NCI-H460 (cell line): Measurements from ENCODE around the gene TSEN15. TPM values are rescaled to one million over a fixed set of nuclear protein-coding genes. Genes with fewer than 3 reads are reported as not detected.
"Not testable (repeated sequence)": the region's sequence is repeated elsewhere in the genome, so short reads cannot be mapped to it uniquely, and the experiment has no call there.

Experiments
- DNase-seq: peaks from one replicate; pipeline ENCODE4 v3.0.0-alpha.2; 2016; ENCODE audit warnings: low read depth; ENCODE audit errors: extremely low read depth
- total RNA-seq: library from RNA; depleted of rRNA; stranded (reverse); fragments of >200 nt; shearing (Covaris generic); gene quantifications from 2 replicates; pipeline ENCODE4 v1.2.3, GENCODE V29; 2014

The TSEN15 gene
- total RNA-seq, 1 experiment from 2014 or later = 146 TPM

DNA sequence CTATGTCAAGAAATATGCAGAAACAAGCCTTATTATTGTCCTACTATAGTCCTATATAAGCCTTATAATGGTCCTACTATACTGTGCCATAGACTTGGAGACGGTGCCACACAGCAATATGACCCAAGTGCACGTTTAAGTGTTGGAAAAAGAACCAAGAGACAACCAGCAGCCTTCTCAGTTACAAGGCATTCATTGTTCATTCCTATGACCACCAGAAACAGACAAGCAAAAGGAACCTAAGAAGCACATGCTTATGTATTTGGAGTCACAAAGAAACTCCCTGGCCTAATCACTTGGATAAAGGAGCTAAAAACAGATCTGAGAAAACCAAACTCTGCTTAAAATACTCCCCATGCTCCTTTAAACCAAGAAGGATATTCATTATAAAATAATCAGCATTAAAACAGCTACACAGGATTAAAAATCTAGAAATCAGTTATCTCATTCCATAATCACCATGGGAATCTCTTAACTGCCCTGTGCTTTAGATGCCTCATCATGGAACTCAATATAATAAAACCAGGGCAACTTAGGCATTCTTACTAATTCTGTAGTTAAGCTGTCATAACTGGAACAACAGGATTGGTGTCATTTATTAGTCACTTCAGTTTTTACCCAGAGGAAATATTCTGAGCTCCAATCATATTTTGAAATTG, 21.0 kb upstream of the TSEN15 start:
- DNase-seq = no peak

DNA sequence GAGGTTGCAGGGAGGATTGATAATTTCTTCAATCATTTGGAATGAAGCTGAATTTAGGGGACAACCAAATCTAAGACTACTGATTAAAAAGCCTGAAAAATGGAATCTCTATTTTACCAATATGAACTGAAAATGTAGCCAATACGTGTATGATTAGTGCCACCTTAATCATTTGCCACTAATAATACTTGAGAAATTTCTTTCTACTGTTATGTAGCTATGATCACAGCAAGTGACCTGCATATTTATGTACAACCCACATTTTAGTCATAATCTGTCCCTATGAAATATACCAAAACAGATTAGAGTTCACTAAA, 20.5 kb upstream of the TSEN15 start:
- no peak for DNase-seq

DNA sequence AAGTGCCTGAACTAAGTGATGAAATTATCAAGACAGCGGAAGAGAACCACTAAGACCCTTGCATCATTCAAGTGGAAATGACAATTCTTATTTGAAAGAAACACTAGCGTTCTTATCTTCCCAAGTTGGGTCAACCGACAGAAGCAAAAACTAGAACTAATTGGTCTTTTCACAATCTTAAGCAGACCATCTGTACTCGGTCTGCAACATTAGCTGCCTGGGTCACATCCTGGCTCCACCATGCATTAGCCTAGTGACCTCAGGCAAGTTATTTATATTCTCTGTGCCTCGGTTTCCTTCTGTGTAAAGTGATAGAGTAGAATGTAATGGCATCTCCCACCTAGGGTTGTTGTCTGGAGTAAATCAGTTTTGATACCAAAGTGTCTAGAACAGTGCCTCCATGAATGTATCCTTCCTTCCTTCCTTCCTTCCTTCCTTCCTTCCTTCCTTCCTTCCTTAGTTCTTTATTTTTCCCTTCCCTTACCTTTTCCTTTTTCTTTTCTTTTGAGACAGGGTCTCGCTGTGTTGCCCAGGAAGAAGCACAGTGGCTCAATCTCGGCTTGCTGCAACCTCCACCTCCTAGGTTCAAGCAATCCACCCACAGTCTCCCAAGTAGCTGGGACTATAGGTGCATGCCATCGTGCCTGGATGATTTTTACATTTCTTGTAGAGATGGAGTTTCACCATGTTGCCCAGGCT, 20.0 kb upstream of the TSEN15 start:
- no peak for DNase-seq

DNA sequence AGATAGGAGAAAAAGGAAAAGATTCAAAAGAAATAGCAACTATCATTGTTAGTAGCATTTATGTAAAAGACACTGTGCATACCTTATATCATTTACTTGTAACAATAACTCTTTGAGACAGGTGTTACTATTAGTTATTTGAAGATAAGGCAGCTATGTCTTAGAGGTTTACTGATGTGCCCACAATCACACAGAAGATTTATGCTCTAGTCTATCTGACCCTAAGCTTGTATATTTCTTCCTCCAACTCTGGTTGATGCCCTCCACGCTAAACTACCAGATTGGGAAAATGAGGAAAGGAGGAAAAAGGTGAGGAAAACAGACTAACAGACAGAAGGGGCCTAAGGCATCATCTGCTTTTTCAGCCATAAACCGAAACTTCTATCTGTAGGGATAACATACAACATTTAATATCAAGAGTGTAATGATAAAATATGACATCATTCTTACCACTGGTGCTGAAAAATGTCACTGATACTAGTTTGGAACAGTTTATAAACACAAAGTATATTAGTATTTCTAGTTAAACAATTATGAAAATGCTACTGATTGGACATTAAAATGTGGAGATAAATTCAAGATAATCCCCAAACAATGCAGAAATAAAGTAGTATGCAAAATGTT, 19.1 kb upstream of the TSEN15 start:
- no peak for DNase-seq

DNA sequence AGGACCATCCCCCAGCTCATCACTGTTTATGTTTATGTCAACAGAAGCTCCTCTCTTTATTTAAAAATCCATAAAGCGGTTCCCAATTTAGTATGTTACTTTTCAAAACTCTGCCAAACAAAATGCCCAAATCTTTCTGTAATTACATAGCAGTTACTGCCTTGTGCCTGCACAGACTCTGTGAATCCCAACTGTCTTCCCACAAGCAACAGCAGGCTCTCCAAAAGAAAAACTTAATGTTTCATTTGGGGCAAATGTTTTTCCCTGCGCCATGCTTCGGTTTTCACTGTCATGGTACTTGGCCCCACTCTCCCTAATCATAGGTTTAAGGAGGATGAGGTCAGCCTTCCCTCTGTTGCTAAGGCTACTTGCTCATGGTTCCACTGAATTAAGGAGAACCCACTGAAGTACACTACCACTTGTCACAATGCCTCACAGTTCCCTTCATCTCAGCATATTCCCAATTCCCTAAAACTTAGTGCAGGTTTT, 18.6 kb upstream of the TSEN15 start:
- no peak for DNase-seq

DNA sequence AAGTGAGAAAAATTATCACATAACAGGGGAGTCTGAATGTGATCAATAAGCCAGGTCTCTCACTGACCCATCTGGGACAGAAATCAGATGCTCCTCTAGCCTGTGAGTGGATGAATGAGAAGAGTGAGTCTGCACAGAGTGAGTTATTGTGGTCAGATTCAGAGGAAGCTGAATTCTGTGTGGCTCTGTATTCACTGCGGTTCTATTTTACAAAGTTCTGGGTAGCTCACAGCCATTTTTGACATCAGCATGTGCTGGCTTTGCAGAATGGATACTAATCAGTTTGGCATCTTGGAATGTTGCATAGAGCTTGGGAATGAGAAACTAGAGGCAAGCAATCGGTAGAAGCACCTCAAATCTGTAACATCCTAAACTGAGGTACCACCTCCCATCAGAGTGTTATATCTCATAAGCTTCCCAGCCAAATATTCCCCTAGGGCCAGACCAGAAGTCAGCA, 17.8 kb upstream of the TSEN15 start:
- no peak for DNase-seq

DNA sequence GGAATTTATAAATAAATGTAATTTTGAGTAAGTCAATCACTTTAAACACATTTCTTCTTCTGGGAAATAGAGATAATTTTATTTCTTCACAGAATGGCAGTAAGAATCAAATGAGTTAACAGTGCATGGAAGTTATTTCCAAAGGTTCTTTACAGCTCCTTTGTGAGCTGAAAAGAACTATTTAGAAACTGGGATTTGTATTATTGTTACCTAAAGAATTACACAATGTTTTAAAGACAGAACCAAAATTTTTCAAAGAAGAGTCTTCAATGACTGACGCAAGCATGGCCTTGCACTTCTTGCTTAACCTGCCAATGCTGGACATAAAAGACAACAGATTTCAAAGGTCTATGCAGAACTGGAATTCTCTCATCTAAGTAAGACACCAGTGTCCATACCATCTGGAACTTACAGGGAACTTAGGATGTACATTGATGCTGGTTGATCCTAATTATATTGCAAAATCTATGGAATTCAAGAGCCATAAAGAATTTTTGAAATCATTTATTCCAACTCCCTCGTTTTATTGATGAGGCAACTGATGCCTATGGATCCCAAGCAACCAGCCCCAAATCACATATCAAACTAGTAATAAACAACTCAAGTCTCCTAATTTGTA, 16.7 kb upstream of the TSEN15 start:
- no peak for DNase-seq

DNA sequence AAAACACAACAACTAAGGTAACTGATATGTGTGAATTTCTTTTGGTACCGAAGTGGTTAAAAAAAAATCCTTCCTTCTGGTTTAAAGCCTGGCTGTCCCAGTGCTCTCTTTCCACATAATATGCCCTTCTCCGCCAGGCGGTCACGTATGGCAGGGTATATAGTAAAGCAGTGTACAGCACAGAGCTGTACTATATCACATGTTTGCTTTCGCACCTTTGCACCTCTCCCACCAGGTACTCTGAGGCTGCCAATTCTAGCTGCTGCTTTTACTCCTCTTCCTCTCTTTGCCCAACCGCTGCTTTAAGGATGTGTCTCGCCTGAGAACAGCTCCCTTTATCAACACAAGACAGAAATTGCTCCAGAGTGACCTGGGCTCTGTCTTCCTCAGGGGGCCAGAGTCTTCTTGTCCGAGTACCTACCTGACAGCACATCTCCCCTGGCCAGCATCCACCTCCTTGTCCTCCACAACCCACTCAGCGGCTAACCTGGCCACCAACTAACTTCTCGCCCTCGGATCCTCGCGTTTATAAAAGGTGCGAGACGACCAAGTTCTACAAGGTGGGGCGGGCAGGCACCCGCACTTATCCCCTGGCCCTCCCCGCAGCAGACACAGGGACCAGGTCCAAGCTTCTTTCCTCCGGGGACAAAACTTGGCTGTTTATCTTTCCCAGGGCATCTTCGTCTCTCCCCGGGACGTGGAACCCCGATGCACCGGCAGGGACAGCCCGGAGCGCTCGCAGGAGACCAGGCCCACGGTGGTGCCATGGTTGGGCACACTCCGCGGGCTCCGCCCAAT, 15.6 kb upstream of the TSEN15 start:
- DNase-seq = no peak

DNA sequence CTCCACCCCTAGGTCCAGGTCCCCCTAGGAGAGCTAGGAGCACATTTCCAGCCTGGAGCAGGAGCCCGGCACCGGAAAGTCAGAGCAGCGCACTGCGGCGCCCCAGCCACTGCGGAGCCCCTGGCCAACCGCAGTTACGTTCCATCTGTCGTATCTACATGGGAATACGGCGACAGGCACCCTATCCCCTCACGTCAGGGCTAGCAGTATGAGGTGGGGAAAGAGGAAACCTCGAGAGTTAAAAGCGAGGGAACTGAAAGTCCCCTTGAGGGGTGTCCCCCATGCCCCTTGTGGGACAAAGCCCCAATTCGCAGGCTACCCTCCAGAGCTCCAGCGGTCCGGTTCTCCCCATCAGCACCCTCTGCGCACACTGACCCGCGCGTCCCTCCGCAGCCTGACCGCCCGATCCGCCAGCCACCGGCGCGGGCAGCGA, 15.0 kb upstream of the TSEN15 start:
- DNase-seq = no peak

DNA sequence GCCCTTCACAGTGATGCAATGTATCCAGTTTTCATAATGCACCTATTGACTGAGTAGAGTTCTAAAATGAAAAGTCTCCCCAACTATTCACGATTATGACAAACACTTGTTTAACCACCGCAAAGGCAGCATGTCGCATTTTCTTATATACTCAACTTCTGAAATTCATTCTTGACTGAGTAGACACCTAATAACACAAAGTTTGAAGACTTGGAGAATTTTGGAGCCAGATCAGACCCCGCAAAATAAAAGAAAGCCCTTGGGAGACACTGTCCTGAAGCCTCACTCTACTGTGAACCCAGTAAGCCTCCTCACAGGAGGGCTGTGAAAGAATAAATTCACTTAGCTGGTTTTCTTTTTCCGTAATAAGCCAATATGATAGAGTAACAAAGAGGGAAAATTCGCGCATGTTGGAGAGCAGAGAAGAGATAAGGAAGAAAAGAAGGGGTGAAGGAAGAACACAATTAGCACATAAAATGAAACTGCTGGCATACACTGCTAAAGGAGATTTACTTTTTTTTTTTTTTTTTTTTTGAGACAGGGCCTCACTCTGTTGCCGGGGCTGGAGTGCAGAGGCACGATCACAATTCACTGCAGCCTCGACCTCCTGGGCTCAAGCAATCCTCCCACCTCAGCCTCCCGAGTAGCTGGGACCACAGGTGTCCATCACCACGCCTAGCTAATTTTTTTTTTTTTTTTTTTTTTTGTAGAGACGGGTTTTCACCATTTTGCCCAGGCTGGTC, 13.5 kb upstream of the TSEN15 start:
- no peak for DNase-seq

DNA sequence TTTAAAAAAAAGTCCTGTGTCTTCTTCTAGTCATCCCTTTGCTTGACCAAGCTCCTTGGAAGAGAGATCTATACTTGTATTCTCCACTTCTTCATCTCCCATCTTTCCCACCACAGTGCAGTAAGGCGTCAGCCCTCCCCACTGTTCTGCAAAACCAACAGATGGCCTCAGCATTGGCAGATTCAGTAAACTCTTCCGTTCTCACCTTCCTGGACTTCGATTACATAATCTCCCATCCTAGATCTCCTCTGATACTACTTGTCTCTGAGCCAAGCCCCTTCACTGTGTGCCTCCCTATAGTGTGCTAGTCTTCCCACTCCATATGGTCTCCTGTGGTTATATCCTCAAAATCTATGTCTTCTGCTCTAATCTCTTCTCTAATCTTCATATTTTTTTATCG, 12.4 kb upstream of the TSEN15 start:
- DNase-seq = no peak

DNA sequence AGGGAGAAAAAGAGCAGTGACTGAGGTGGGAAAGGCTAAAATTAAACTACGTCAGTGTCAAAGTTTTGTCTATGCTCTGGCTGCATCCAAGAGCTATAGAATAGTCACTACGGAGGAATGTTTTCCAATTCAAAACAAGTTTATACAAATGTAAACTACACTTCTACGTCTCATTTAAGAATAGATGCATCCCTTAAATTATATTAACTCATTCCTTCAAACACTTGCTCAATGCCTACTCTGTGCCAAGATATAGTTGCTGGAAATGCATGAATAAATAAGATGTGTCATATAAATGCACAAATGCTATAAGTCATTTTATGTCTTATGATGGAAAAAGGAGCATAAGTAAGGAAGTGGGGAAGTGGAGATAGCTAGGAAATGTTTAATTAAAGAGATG, 9.8 kb upstream of the TSEN15 start:
- no peak for DNase-seq

DNA sequence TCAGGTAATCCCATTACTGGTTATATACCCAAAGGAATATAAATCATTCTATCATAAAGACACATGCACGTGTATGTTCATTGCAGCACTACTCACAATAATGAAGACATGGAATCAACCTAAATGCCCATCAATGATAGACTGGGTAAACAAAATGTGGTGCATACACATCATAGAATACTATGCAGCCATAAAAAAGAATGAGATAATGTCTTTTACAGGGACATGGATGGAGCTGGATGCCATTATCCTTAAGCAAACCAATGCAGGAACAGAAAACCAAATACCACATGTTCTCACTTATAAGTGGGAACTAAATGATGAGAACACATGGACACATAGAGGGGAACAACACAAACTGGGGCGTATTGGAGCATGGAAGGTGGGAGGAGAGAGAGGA, 8.2 kb upstream of the TSEN15 start:
- not testable (repeated sequence) for DNase-seq

DNA sequence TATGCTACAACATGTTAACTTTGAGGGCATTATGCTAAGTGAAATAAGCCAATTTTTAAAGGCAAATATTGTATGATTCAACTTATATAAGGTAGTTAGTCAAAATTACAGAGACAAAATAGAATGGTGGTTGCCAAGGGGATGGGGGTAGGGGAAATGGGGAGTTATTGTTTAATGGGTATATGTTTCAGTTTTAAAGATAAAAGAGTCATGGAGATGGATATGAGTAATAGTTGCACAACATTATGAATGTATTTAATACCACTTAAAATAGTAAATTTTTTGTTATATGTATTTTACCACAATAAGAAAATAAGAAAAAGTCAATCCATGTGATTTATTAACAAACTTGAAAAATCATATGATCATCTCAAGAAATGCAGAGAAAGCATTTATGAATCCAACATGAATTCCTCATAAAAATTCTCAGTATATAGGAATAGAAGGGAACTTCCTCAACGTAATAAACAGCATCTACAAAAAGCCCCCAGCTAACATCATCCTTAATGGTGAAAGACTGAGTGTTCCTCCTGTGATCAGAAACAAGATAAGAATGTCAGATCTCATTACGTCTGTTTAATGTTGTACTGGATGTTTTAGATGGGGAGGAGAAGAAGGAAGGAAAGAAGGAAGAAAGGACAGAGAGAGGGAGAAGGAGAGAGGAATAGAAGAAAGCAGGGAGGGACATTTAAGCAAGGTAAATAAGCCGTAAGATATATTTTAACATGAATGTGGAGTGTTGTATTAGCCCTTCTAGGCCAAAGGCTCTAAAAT, 6.7 kb upstream of the TSEN15 start:
- no peak for DNase-seq

DNA sequence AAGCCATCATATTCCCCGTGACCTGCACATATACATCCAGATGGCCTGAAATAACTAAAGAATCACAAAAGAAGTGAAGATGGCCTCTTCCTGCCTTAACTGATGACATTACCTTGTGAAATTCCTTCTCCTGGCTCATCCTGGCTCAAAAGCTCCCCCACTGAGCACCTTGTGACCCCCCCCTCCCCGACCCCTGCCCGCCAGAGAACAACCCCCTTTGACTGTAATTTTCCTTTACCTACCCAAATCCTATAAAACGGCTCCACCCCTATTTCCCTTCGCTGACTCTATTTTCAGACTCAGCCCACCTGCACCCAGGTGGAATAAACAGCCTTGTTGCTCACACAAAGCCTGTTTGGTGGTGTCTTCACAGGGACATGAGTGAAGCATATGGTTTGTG, 4.0 kb upstream of the TSEN15 start:
- DNase-seq = not testable (repeated sequence)

DNA sequence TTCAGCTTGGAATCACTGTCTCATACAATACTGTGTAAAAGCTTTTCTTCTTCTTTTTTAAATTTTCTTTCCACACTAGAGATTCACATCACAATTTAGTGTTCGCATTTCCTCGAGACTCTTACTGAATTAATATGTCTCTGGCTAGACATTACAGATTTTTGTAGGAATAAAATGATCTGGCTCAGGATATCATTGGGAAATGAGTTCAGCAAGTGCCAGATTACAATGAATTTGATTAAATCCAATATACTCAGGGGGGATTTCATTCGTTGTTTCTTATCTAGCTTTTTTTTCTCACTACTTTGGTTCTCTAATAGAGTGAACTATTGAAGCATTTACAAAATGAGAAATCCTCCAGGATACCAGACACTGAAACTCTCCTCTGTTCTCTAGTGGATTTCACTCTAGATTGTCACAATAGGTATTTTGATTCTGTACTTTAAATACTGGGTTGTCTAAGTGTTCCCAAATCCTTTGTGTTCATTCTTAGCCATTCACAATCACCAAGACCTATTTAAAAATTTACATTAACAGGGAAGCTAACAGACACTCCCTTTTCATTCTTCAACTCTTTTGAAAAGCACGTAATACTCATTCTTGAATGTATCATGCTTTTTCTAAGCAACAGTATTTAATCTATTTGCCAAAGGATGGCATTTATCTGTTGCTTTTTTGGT, 2.8 kb upstream of the TSEN15 start:
- DNase-seq = no peak

DNA sequence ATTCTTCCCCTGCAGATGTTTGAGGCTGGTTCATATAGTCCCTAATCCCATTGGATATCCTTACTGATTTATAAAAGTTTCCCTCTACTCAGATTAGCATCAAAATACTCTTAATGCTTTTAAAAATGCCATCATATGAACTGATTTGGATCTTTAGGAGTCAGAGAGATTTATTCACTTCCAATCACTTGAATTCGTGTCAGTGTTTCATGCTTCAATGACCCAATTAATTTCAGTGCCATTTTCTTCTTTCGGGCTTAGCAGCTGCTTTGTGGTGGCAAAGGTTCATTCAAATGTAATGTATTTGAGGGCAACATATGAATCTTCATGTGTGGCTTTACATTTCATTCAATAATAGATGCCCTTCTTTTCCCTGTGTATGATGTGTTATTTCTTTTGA, 2.2 kb upstream of the TSEN15 start:
- no peak for DNase-seq

DNA sequence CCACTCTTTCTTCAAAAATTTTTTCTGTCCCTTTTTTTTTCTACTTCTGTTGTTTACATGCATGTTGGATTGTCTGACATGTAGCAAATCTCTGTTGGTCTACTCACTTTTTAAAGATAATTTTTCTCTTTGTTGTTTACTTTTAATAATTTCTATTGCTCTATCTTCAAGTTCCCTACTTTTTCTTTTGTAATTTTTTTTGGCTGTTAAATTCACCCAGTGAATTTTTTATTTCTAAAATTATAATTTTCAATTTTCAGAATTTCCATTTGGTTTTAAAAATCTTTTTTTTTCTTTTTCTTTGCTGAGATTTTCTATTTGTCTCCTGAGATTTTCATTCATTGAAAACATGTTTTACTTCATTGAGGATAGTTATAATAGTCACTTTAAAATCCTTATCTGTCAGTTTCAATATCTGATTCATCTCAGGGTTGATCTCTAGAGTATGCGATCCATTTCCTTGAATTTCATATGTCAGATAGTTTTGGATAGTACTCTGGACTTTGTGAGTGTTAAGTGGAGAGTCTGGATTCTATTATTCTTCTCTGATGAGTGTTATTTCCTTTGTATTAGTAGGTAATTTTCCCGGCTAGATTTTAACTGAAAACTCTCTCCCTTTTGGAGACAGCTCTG, 1.6 kb upstream of the TSEN15 start:
- DNase-seq = no peak
